ENCODE results near the gene SNTG2.
"Not testable (repeated sequence)": the region's sequence is repeated elsewhere in the genome, so short reads cannot be mapped to it uniquely, and the experiment has no call there.

SNTG2 gene

DNA sequence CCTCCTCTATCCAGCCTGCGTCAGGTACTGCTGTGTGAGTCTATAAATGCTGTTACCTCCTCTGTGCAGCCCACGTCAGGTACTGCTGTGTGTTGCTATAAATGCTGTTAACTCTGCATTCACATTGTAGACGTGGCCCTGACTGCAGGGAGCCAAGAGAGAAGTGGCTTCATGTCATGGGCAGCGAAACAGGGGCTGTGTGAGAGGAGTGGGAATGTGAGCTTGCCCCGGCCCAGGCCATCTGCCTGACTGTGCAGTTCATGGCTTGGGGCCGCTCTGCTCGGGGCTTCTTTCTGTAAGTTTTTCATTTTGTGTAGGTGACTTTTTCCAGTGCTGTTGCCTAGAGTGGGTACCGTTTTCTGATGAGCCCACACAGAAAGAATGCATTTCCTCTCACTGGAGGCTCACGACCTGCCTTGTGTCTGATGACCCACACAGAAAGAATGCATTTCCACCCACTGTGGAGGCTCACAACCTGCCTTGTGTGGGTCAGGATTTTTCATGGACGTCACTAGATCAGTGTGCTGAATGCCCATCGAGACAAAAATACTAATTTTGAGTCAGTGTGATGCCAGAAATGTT lies 104.5 kb downstream of the SNTG2 start:
- DNase-seq, result peak; percentile 88

- DNase-seq, result no peak
Measured at GRCh38 chr2:1060372-1060771, 109.7 kb downstream of the SNTG2 start.

GRCh38 chr2:1060987-1061386 lies 110.3 kb downstream of the SNTG2 start:
- no peak for DNase-seq

GRCh38 chr2:1068241-1068640 lies 117.6 kb downstream of the SNTG2 start:
- DNase-seq, result no peak

DNA sequence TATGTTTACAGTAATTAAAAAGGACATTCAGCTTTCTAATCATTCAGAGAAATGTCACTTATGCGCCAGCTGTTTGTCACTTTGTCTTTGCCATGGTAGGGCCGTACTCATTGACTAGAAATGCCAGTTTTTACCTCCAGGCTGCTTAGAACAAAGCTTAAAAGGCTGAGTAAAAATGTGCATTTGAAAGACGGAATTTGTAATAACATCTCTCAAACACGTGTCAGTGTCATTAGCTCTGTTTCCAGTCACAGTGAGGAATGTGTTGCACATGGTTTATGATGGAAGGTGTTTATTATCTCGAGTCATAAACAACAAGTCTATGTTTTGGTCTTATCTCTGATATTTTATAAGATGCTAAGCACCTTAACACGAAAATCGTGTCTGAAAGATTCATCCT lies 118.2 kb downstream of the SNTG2 start:
- no peak for DNase-seq

GRCh38 chr2:1069847-1070246 lies 119.2 kb downstream of the SNTG2 start:
- no peak for DNase-seq

- no peak for DNase-seq
Measured at GRCh38 chr2:1070601-1071000, 120.0 kb downstream of the SNTG2 start.

- DNase-seq, result no peak
Measured at GRCh38 chr2:1071650-1072049, 121.0 kb downstream of the SNTG2 start.

- DNase-seq, result no peak
Measured at GRCh38 chr2:1072250-1072649, 121.6 kb downstream of the SNTG2 start.

- no peak for DNase-seq
Measured at GRCh38 chr2:1077911-1078310, 127.3 kb downstream of the SNTG2 start.

DNA sequence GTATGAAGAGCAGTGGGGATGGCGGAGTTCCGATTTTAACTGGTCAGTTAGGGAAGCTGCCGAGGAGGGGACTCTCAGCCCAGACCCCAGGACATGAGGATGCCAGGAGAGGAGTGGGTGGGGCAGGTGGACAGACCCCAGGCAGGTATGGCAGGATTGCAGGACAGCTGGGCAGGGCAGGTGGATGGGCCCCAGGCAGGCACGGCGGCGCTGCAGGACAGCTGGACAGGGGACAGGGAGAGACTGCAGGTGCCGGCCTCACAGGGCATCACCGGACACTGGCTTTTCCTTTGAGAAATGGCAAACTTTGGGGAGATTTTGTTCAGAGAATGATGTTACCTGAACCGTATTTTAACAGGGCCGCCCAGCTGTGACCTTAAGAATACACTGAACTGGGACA lies 127.7 kb downstream of the SNTG2 start:
- no peak for DNase-seq

DNA sequence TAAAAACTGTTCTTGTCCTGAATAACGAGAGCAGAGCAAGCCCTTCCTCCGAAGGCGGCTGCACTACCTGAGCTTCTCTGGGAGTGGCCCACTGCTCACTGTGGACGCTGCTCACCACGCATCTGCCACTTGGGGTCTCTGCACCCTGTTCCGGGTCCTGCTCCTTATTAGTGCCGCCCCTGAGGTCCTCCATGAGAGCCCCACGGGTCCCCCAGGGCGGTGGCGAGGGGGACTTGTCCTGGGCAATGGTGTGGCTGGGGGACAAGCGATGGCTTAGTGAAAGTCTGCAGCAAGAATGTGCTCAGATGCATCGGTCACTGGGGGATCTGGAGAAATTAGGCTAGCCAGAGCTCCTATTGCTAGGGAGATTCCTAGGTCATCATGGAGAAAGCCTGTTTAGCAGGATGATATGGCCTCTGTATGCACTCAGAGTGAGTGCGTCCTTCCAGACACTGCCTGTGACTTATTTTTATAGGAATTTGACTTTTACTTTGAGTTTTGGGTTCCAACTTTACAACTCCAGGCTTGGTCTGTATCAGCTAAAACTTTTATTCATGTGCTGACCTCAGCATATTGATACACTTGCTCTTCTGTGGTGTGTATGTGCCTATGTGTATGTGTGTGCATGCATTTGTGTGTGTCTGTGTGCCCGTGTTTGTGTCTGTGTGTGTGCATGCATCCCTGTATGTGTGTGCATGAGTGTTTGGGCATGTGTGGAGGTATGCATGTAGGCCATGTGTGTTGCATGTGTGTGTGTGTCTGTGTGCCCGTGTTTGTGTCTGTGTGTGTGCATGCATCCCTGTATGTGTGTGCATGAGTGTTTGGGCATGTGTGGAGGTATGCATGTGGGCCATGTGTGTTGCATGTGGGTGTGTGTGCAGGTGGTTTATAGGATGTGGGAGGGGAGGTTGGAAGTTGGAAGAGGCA lies 129.5 kb downstream of the SNTG2 start:
- DNase-seq, result no peak

DNA sequence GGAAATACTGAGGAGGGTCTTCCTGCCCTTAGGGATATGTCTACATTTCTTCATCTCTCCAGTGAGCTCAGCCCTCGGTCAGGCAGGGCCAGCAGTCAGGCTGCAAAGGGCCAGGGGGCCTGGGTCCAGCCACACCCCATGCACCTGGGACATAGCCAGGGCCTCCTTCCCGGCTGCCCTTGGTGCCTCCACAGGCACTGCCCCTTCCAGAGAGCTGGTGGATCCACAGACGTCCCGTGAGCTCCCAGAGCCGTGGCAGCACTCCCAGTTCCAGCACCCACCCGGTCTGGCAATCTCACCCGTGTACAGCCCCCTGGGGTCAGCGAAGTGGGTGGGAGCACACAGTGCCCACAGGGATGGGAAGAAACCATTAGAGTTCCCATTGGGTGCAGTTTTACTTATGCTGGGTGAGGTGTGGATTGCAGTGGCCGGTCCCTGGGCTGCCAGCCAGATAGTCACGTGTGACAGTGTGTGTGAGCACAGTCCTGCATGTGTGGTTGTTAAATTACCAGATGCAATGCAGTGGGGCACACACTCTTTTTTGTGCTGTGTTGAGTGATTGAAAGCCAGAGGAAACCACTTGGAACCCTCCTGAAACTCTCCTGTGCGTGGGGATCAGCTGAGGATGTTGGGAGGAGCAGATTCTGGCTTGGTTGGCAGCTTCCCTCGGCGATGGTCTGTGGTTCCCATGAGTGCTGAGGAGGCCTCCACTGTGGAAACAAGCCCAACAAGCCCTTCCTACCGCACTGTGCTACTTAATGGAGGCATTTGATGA lies 131.0 kb downstream of the SNTG2 start:
- peak; percentile 31 for DNase-seq

DNA sequence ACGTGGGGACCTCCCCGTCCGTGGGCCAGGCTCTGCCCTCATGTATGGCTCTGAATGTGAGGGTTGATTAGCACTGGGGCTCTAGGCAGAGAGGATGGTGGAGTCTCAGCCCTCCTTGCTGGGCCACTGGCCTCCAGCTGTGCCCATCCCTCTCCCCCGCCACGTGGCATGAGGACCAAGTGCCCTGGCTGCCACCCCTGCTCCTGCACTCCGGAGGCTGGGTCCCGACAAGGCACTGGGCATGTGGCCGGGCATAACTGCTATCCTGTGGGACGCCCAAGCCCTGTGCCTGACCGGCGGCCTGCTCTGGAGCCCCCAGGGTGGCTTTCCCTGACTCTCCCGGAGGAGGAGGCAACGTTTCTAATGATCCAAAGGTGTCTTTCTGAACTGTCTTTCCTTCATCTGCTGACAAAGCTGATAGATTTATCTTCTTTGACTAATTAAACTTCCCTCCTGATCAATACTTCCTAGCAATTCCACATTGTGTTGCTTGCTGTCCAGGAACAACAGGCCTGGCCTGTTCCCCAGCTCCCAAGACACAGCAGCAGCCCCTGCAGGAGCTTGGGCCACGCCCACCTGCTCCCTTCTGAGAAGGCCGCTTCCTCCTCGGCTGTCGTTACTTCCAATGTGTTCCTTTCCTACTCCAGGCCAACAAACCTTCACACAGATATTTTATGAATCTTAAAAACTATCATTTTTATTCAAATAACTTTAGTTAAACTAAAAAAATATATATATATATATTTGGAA lies 132.0 kb downstream of the SNTG2 start:
- DNase-seq, result no peak

GRCh38 chr2:1088192-1088860 lies 137.7 kb downstream of the SNTG2 start:
- DNase-seq, result no peak

DNA sequence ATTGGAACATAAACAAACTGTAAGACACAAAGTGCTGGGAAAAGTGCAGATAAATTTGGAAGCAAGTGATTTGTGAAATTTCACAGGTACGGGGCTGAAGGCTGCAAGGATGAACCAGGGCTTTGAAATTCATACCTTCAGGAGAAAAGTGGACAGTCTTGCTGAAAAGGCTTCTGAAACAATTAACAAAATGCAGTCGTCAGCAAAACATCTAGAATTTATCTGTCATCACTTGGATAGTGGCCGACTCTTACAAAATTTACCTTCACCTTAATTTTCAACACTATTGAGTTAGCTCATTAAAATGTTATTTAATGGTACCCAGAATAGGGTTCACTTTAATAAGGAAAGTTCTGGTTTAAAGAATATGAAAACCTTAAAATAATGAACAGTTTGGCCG lies 138.3 kb downstream of the SNTG2 start:
- DNase-seq, result no peak

DNA sequence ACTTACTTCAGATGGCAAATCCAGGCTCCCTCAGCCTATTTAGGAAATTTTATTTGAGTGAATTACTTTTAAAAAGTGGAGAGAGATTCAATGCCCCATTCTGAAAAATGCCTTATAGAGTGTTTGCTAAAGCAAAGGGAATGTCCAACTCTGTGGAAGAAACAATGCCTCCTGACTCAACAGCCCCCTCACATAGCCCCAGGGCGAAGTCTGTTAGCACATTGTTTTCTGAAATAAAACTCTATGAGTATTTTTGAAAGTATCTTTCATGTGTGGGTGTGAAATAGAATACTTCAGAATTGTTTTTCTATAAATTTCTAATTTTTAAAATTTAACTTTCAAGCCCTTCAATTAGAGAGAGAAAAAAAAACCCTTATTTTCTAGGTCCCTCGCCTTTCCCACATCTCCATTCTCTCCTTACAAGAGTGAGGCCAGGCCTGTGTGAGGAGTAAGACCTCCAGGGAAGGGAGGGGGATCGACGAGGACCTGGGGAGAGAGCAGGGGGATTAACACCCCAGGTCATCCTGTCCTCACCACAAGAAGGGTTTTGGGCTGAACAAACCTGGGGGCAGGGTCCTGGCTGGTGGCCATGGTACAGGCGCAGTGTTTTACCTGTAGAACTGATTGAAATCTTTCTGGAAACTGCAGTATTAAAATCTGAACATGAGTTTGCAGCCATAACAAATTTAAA lies 141.4 kb downstream of the SNTG2 start:
- no peak for DNase-seq

DNA sequence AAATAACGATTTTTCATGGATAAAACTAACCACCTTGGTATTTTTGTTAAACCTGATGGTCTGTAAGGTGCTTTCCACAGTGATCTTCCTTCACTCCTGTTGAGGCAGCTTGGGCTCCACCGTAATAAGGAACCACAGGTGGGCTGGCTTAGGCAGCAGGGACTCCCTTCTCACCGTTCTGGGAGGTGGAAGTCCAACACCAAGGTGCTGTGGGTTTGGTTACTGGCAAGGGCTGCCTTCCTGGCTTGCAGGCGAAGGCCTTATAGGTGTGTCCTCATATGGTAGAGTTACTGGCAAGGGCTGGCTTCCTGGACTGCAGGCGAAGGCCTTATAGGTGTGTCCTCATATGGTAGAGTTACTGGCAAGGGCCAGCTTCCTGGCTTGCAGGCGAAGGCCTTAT lies 143.0 kb downstream of the SNTG2 start:
- not testable (repeated sequence) for DNase-seq

DNA sequence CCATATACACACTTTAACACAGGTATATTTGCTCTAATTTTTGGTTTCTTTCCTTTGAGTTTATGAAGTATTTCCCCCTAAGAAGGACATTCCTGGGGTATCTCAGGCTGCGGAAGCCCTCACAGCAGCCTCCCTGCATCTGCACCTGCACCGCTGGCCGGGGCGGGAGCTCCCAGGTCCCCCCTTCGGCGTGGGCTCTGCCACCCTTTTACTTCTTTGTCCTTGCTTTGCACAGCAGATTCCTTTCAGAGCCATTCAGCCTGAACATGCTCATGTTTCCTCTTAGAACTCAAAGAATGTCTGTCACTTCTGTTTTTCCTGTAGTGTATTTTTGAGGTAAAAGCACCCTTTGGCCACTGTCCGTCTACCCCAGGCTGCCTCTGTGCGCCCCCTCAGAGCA lies 146.5 kb downstream of the SNTG2 start:
- DNase-seq, result no peak

GRCh38 chr2:1099418-1099817 lies 148.8 kb downstream of the SNTG2 start:
- DNase-seq, result no peak

DNA sequence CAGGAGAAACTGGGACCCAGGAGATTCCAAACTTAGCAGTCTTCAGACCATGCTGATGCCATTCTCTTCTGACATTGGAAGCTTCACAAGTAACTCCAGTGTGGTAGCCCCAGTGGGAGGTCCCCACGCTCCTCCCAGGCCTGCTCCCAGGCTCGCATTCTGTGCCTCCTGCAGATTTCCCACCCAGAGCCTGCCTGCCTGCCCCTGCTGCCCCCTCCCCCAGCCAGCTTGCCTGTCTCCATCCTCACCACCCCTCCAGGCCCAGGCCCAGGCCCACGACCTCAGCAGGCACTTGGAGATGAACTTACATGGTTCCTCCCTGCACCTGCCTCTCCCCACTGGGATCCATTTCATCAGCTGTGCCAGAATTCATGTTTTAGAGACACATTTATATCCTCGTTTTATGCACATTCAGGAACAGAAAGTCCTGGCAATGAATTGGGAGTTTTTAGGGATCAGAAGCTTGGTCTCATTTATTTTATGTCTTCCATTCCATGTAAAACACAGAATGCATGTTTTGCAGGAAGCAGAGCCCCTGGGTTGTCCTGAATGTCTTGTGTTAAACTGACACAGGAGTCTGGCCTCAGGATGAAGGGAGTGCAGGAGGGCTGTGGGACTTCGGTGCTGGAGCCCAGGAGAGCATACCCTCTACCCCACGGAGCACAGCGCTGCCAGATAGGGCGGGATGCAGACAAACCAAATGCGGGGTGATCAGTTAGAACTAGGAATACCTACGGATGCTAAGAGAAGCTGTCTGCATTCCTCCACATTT lies 150.5 kb downstream of the SNTG2 start:
- DNase-seq, result no peak

Data from fibroblast of skin of right biceps (primary cell).